DMS114 treated with DMSO at 0.1 percent for 48 hours (cell line): ENCODE measurements around the gene CFAP210.
"Not testable (repeated sequence)": the region's sequence is repeated elsewhere in the genome, so short reads cannot be mapped to it uniquely, and the experiment has no call there.

Experiments used
- DNase-seq: peaks from one replicate; lab custom pipeline; 2025; ENCODE audit not compliant: unreplicated experiment; lab: John Stamatoyannopoulos, UW

Gene CFAP210

GRCh38 chr2:169713331-169713730 is 19.1 kb upstream of the CFAP210 start:
- no peak for DNase-seq

- no peak for DNase-seq
These were observed 18.6 kb upstream of the CFAP210 start for GRCh38 chr2:169712791-169713227.

- DNase-seq: no peak
These were observed 17.7 kb upstream of the CFAP210 start for GRCh38 chr2:169711751-169712509.

GRCh38 chr2:169709981-169710380 is 15.8 kb upstream of the CFAP210 start:
- DNase-seq: no peak

GRCh38 chr2:169709331-169709730 is 15.1 kb upstream of the CFAP210 start:
- no peak for DNase-seq

GRCh38 chr2:169707626-169708025 is 13.4 kb upstream of the CFAP210 start:
- no peak for DNase-seq

- no peak for DNase-seq
These were observed 11.7 kb upstream of the CFAP210 start for GRCh38 chr2:169705927-169706326.

- DNase-seq: no peak
These were observed 10.0 kb upstream of the CFAP210 start for GRCh38 chr2:169704160-169704708.

GRCh38 chr2:169702996-169703395 is 8.8 kb upstream of the CFAP210 start:
- no peak for DNase-seq

- not testable (repeated sequence) for DNase-seq
These were observed 5.0 kb upstream of the CFAP210 start for GRCh38 chr2:169699173-169699572.

GRCh38 chr2:169696381-169696780 is 2.2 kb upstream of the CFAP210 start:
- DNase-seq: no peak

- no peak for DNase-seq
These were observed 672 bp upstream of the CFAP210 start for GRCh38 chr2:169694894-169695260.

- DNase-seq: no peak
These were observed 845 bp downstream of the CFAP210 start for GRCh38 chr2:169693360-169693759.

- DNase-seq: no peak
These were observed 1.5 kb downstream of the CFAP210 start for GRCh38 chr2:169692718-169693117.

GRCh38 chr2:169690958-169691357 is 3.2 kb downstream of the CFAP210 start:
- DNase-seq: no peak

- not testable (repeated sequence) for DNase-seq
These were observed 6.3 kb downstream of the CFAP210 start for GRCh38 chr2:169687943-169688342.

GRCh38 chr2:169686825-169687224 is 7.4 kb downstream of the CFAP210 start:
- DNase-seq: not testable (repeated sequence)

GRCh38 chr2:169684712-169685111 is 9.5 kb downstream of the CFAP210 start:
- DNase-seq: not testable (repeated sequence)

- DNase-seq: no peak
These were observed 10.1 kb downstream of the CFAP210 start for GRCh38 chr2:169684135-169684565.

- DNase-seq: no peak
These were observed 10.6 kb downstream of the CFAP210 start for GRCh38 chr2:169683425-169684134.

- DNase-seq: no peak
These were observed 11.2 kb downstream of the CFAP210 start for GRCh38 chr2:169683054-169683424.

GRCh38 chr2:169676850-169677249 is 17.4 kb downstream of the CFAP210 start:
- no peak for DNase-seq
